Trophoblast cell (in vitro differentiated cells and primary cell): ENCODE data around the gene CHRND.

ENCODE experiments used
- DNase-seq, 2 donors: peaks; one replicate each; pipeline ENCODE4 v3.0.0-alpha.2; 2016
- H2AFZ ChIP-seq: 2 replicates; pipeline ENCODE4 v1.6.1; 2013; ENCODE audit warnings: low read length, moderate library complexity, mild to moderate bottlenecking; ENCODE audit not compliant: insufficient read depth, poor library complexity
- H2AK5ac ChIP-seq: 2 replicates; pipeline ENCODE4 v1.6.1; 2013; ENCODE audit warnings: mild to moderate bottlenecking, low read length
- H2BK120ac ChIP-seq: 2 replicates; pipeline ENCODE4 v1.6.1; 2013; ENCODE audit warnings: low read length, mild to moderate bottlenecking, moderate library complexity; ENCODE audit not compliant: insufficient read depth, poor library complexity
- H2BK12ac ChIP-seq: 2 replicates; pipeline ENCODE4 v1.6.1; 2013; ENCODE audit warnings: mild to moderate bottlenecking, low read length, moderate library complexity
- H2BK5ac ChIP-seq: 2 replicates; pipeline ENCODE4 v1.6.1; 2013; ENCODE audit warnings: low read length, low read depth, moderate library complexity, mild to moderate bottlenecking; ENCODE audit not compliant: poor library complexity
- H3K14ac ChIP-seq: 2 replicates; pipeline ENCODE4 v1.6.1; 2013; ENCODE audit warnings: mild to moderate bottlenecking, low read length
- H3K18ac ChIP-seq: 2 replicates; pipeline ENCODE4 v1.6.1; 2013; ENCODE audit warnings: mild to moderate bottlenecking, low read length
- H3K23ac ChIP-seq: 2 replicates; pipeline ENCODE4 v1.6.1; 2013; ENCODE audit warnings: low read length
- H3K27ac ChIP-seq: 2 replicates; pipeline ENCODE4 v1.5.1; 2013; ENCODE audit warnings: low read depth, mild to moderate bottlenecking, inconsistent platforms, low read length, moderate library complexity
- H3K27me3 ChIP-seq: 2 replicates; pipeline ENCODE4 v1.6.1; 2013; ENCODE audit warnings: inconsistent platforms, mild to moderate bottlenecking, low read length, moderate library complexity; ENCODE audit not compliant: insufficient read depth
- H3K36me3 ChIP-seq, 2 experiments: 1 replicate in 1 of 2; 2 replicates in 1 of 2; pipeline ENCODE4 v1.6.1; 2013; ENCODE audit warnings: low read length in 2 of 2, mild to moderate bottlenecking in 2 of 2, moderate library complexity in 1 of 2; ENCODE audit not compliant: insufficient read depth in 2 of 2, control insufficient read depth in 1 of 2
- H3K4ac ChIP-seq: 2 replicates; pipeline ENCODE4 v1.6.1; 2013; ENCODE audit warnings: low read depth, mild to moderate bottlenecking, low read length, moderate library complexity
- H3K4me1 ChIP-seq, 2 experiments: 1 replicate in 1 of 2; 2 replicates in 1 of 2; pipeline ENCODE4 v1.6.1; 2013; ENCODE audit warnings: low read length in 2 of 2, mild to moderate bottlenecking in 2 of 2, moderate library complexity in 1 of 2; ENCODE audit not compliant: insufficient read depth in 2 of 2, control insufficient read depth in 1 of 2
- H3K4me2 ChIP-seq: 2 replicates; pipeline ENCODE4 v1.6.1; 2013; ENCODE audit warnings: inconsistent platforms, mild to moderate bottlenecking, low read length, moderate library complexity
- H3K4me3 ChIP-seq: 2 replicates; pipeline ENCODE4 v1.5.1; 2013; ENCODE audit warnings: mild to moderate bottlenecking, low read depth, low read length, inconsistent platforms
- H3K79me1 ChIP-seq: one replicate; pipeline ENCODE4 v1.6.1; 2013; ENCODE audit warnings: low read length
- H3K79me2 ChIP-seq: 2 replicates; pipeline ENCODE4 v1.6.1; 2013; ENCODE audit warnings: low read length, mild to moderate bottlenecking; ENCODE audit not compliant: control insufficient read depth, insufficient read depth, poor library complexity
- H3K9ac ChIP-seq: 2 replicates; pipeline ENCODE4 v1.6.1; 2013; ENCODE audit warnings: mild to moderate bottlenecking, low read length
- H3K9me3 ChIP-seq: 2 replicates; pipeline ENCODE4 v1.6.1; 2013; ENCODE audit warnings: low read depth, mild to moderate bottlenecking, control low read depth, inconsistent platforms, low read length; ENCODE audit not compliant: insufficient read depth
- H4K12ac ChIP-seq: 2 replicates; pipeline ENCODE4 v1.6.1; 2013; ENCODE audit warnings: low read depth, mild to moderate bottlenecking, low read length, moderate library complexity
- H4K8ac ChIP-seq: 2 replicates; pipeline ENCODE4 v1.6.1; 2013; ENCODE audit warnings: low read depth, mild to moderate bottlenecking, low read length, moderate library complexity
- H4K91ac ChIP-seq: one replicate; pipeline ENCODE4 v1.6.1; 2013; ENCODE audit warnings: low read depth, mild to moderate bottlenecking, low read length, moderate library complexity
- WGBS: extraction: QIAGEN DNeasy Blood & Tissue Kit; methylation state at CpG from one replicate; pipeline ENCODE4 v1.1.7; 2013; ENCODE audit warnings: missing lambda C conversion rate; ENCODE audit not compliant: insufficient read length, insufficient coverage; ENCODE audit errors: extremely low coverage; 5-methylcytosine and 5-hydroxymethylcytosine counted together

The CHRND gene

GRCh38 chr2:232506709-232507108 is 19.3 kb upstream of the CHRND start:
- Histone ChIP-seq H3K4me1 (peaks cover 0 to 8% of the 10 kb centered on the region in 2 experiments), H3K27ac (no peak overlapping the region), H4K8ac (no peak overlapping the region), H2BK120ac (no peak overlapping the region), H3K9me3 (peaks cover 7% of the 10 kb centered on the region), H4K12ac (no peak overlapping the region), H3K23ac (no peak overlapping the region), H3K79me2 (no peaks in the 10 kb centered on the region), H3K4me3 (no peak overlapping the region), H3K4me2 (no peak overlapping the region), H3K36me3 (no peaks in the 10 kb centered on the region), H2BK12ac (no peak overlapping the region), H3K14ac (no peak overlapping the region), H3K4ac (no peak overlapping the region), H3K9ac (no peak overlapping the region), H4K91ac (no peak overlapping the region), H3K79me1 (no peaks in the 10 kb centered on the region), H2AFZ (no peak overlapping the region), H3K27me3 (peaks cover 31% of the 10 kb centered on the region), H2BK5ac (no peak overlapping the region), H2AK5ac (no peak overlapping the region), H3K18ac (no peak overlapping the region)
- WGBS, result no CpG with 5 or more reads among the region's 4 CpGs
- DNase-seq, result no peak

DNA sequence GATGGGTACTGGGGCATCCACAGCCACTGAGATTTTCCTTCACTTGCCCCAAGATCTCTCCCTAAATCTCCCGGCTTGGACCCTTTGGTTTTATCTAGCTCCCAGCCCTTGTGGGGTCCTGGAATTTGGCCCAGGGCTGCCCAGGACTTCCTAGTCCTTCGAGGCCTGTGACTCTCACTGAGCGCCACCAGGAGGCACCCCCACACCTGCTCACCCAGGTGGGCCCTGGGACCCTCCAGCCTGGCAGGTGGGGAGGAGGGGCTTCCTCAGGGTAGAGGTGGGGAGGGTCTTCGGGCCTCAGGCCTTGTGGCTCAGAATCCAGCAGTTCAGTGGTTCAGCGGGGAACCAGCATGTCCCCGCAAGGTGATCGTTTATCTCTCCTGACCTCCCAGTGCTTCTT is 17.7 kb upstream of the CHRND start:
- Histone ChIP-seq H2BK12ac (no peak overlapping the region), H4K8ac (no peak overlapping the region), H3K4me2 (no peak overlapping the region), H4K12ac (no peak overlapping the region), H3K9ac (no peak overlapping the region), H3K36me3 (no peaks in the 10 kb centered on the region), H3K18ac (no peak overlapping the region), H2AFZ (no peak overlapping the region), H3K79me1 (no peaks in the 10 kb centered on the region), H4K91ac (no peak overlapping the region), H2AK5ac (no peak overlapping the region), H3K27me3 (peaks cover 23% of the 10 kb centered on the region), H3K4me3 (no peak overlapping the region), H3K79me2 (no peaks in the 10 kb centered on the region), H2BK5ac (no peak overlapping the region), H3K9me3 (peaks cover 5% of the 10 kb centered on the region), H3K23ac (no peak overlapping the region), H3K14ac (no peak overlapping the region), H2BK120ac (no peak overlapping the region), H3K4ac (no peak overlapping the region), H3K27ac (no peak overlapping the region), H3K4me1 (peaks cover 0 to 3% of the 10 kb centered on the region in 2 experiments)
- no CpG with 5 or more reads among the region's 7 CpGs for WGBS
- no peak for DNase-seq

- H3K9ac ChIP-seq, result no peak overlapping the region
- no peaks in the 10 kb centered on the region for H3K79me2 ChIP-seq
- no CpG with 5 or more reads among the region's 11 CpGs for WGBS
- H2AK5ac ChIP-seq, result no peak overlapping the region
- H3K27me3 ChIP-seq, result no peaks in the 10 kb centered on the region
- no peak overlapping the region for H3K4me3 ChIP-seq
- H3K9me3 ChIP-seq, result peaks cover 3% of the 10 kb centered on the region
- no peak overlapping the region for H4K91ac ChIP-seq
- no peaks in the 10 kb centered on the region for H3K4me1 ChIP-seq
- no peak overlapping the region for H3K27ac ChIP-seq
- no peak overlapping the region for H3K4me2 ChIP-seq
- DNase-seq, result no peak
- no peaks in the 10 kb centered on the region for H3K79me1 ChIP-seq
- H2BK120ac ChIP-seq, result no peak overlapping the region
- no peak overlapping the region for H2AFZ ChIP-seq
- H3K14ac ChIP-seq, result no peak overlapping the region
- H3K36me3 ChIP-seq, result no peaks in the 10 kb centered on the region
- H2BK5ac ChIP-seq, result no peak overlapping the region
- H3K18ac ChIP-seq, result no peak overlapping the region
- no peak overlapping the region for H4K8ac ChIP-seq
- no peak overlapping the region for H3K23ac ChIP-seq
- H2BK12ac ChIP-seq, result no peak overlapping the region
- no peak overlapping the region for H3K4ac ChIP-seq
- H4K12ac ChIP-seq, result no peak overlapping the region
Observed at GRCh38 chr2:232511336-232511890, 14.5 kb upstream of the CHRND start.

GRCh38 chr2:232512602-232513001 is 13.4 kb upstream of the CHRND start:
- H2BK5ac ChIP-seq, result no peak overlapping the region
- no peak overlapping the region for H4K91ac ChIP-seq
- H3K79me2 ChIP-seq, result no peaks in the 10 kb centered on the region
- H2AFZ ChIP-seq, result no peak overlapping the region
- no peak overlapping the region for H4K12ac ChIP-seq
- H3K36me3 ChIP-seq, result no peaks in the 10 kb centered on the region
- no peaks in the 10 kb centered on the region for H3K4me1 ChIP-seq
- H3K27ac ChIP-seq, result no peak overlapping the region
- H3K9ac ChIP-seq, result no peak overlapping the region
- H3K4me3 ChIP-seq, result peak overlapping the region; percentile 18
- no peaks in the 10 kb centered on the region for H3K79me1 ChIP-seq
- no peak overlapping the region for H3K4me2 ChIP-seq
- H2BK120ac ChIP-seq, result no peak overlapping the region
- H3K4ac ChIP-seq, result no peak overlapping the region
- no peak overlapping the region for H2BK12ac ChIP-seq
- H3K23ac ChIP-seq, result no peak overlapping the region
- H3K9me3 ChIP-seq, result peaks cover 3% of the 10 kb centered on the region
- DNase-seq, result no peak
- no peaks in the 10 kb centered on the region for H3K27me3 ChIP-seq
- no peak overlapping the region for H3K18ac ChIP-seq
- WGBS, result no CpG with 5 or more reads among the region's 10 CpGs
- H2AK5ac ChIP-seq, result no peak overlapping the region
- no peak overlapping the region for H4K8ac ChIP-seq
- H3K14ac ChIP-seq, result no peak overlapping the region
